ENCODE measurements around the gene GARIN5A. TPM values are rescaled to one million over a fixed set of nuclear protein-coding genes. Genes with fewer than 3 reads are reported as not detected.

The GARIN5A gene
- total RNA-seq, 1 donor from 2014 or later = 3.8 TPM

DNA sequence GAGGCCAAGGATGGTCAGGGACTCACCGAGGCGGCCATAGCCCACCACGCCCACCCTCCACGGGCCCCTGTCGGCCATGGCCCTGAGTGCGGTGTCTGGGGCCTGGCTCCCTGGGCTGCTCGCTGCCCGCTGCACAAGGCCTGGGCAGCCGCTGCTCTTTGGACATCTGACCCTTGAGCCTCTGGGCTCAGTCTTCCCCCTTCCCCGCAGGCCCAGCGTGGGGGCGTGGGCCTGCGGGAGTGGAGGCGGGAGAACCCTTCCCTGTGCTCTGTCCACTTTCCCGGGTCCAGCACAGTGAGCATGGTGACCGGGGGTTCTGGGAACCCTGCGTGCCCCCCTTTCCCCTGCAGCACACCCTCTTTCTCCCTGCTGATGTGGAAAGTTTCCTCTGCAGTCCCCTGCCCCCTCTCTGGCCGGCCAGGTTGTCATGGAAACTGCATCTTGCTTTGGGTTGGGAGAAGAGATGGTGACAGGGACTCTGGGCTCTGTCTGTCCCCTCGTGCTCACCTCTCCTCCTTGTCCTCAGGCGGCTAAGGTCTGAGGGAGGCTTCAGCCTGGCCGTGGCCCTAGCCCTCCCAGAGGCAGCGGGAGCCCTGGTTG lies 37.2 kb upstream of the GARIN5A start, which contains the start of gene ASPDH:
Gene ASPDH, minus strand, starts transcription at position 168 of the 600 bp plus-strand sequence. Its CDS starts 90 bp downstream, at position 78.
- Histone ChIP-seq H3K27me3 (no peaks in the 10 kb centered on the region), H3K4me3 (no peak within 1 kb of the TSS), H3K4me1 (peaks cover 9% of the 10 kb centered on the region), H3K36me3 (no peaks in the 10 kb centered on the region), H3K9me3 (no peaks in the 10 kb centered on the region), H3K27ac (no peak within 1 kb of the TSS)
- DNase-seq (no peak), ATAC-seq (no peak)
- intact Hi-C loops (cut with DNase I) = no loop called here
- TF ChIP-seq, protein P1, sequence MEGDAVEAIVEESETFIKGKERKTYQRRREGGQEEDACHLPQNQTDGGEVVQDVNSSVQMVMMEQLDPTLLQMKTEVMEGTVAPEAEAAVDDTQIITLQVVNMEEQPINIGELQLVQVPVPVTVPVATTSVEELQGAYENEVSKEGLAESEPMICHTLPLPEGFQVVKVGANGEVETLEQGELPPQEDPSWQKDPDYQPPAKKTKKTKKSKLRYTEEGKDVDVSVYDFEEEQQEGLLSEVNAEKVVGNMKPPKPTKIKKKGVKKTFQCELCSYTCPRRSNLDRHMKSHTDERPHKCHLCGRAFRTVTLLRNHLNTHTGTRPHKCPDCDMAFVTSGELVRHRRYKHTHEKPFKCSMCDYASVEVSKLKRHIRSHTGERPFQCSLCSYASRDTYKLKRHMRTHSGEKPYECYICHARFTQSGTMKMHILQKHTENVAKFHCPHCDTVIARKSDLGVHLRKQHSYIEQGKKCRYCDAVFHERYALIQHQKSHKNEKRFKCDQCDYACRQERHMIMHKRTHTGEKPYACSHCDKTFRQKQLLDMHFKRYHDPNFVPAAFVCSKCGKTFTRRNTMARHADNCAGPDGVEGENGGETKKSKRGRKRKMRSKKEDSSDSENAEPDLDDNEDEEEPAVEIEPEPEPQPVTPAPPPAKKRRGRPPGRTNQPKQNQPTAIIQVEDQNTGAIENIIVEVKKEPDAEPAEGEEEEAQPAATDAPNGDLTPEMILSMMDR (IDR thresholded peaks at IDR 0.05) = no peak

DNA sequence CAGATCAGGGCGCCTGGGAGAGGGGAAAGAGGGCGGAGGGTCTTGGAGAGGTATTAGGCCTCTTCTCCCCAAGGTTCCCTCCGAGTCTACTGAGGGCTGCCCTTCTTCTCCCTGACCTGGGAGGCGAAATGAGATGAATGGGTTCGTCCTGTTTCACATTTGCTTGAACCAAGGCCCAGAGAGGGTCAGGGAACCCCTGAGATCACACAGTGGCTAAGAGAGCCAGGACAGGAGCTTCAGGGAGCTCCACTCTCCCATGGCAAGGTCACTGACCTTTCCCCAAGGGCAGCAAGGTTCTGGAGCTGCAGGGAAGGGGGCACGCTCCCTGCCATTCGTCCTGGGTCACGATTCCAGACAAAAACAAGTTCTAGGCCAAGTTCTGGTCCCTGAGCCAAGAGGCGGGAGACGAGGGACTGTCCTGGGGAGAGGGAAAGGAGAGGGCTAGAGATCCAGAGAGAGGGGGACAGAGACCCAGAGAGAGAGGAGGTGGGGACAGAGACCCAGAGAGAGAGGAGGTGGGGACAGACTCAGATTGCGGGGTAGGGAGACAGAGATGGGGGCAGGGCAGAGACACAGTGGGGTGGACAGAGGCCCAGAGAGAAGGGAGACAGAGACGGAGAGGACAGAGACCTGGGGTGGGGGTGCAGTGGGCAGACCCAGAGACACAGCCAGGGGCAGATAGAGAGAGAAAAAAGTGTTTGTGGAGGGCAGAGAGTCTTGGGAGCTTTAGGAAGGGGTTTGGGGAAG lies 36.5 kb upstream of the GARIN5A start:
- DNase-seq (no peak), ATAC-seq (no peak)
- H3K9me3 ChIP-seq = no peaks in the 10 kb centered on the region
- TF ChIP-seq, protein P1 (IDR thresholded peaks at IDR 0.05) = no peak
- no peak overlapping the region for H3K27ac ChIP-seq
- H3K36me3 ChIP-seq = no peaks in the 10 kb centered on the region
- H3K27me3 ChIP-seq = no peaks in the 10 kb centered on the region
- no peak overlapping the region for H3K4me3 ChIP-seq
- intact Hi-C loops (cut with DNase I) = no loop called here
- H3K4me1 ChIP-seq = peaks cover 9% of the 10 kb centered on the region

DNA sequence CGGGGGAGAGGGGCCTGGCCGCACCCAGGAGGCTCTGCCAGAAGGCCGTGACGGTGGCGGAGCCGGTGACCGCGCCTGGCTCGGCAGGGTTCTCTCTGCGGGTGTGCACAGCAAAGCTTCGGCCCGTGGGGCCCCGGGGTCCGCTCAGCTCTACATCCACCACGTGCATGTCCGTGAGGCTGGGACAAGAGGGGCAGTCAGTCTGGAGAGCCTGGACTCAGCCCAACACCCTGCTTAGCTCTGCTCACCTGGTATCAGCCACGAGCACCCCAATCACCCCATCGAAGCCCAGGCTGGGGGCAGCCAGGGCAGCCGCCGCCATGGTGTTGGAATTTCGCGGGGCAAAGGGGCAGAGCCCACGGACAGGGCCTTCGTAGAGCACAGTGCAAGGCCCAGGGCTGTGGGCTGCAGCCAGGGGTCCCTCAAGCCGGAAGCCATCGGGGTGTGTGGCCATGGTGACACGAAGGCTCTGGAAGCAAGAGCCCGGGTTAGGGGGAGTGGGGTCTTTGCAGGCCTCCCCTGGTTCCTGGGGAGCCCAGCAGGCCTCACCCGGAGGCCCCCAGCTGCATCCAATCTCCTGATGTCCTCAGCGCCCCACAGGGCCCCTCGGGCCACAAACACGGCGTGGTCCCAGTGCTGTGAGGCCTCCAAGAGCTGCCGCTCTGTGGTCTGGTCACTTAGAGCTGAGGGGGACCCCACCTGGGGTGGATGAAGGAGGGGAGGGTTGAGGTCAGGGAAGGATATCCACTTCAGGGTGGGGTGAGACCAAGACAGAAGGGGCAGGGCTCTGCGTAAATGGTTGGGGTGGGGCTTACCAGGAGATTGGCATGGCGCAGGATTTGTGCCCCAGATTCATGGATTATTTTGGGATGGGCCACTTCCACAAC lies 35.7 kb upstream of the GARIN5A start:
- TF ChIP-seq, protein P1 (IDR thresholded peaks at IDR 0.05) = no peak
- intact Hi-C loops (cut with DNase I) = no loop called here
- no peak for ATAC-seq
- Histone ChIP-seq H3K4me1 (peaks cover 9% of the 10 kb centered on the region), H3K27ac (no peak overlapping the region), H3K9me3 (no peaks in the 10 kb centered on the region), H3K36me3 (no peaks in the 10 kb centered on the region), H3K27me3 (no peaks in the 10 kb centered on the region), H3K4me3 (peak overlapping the region; percentile 84)
- DNase-seq = no peak

DNA sequence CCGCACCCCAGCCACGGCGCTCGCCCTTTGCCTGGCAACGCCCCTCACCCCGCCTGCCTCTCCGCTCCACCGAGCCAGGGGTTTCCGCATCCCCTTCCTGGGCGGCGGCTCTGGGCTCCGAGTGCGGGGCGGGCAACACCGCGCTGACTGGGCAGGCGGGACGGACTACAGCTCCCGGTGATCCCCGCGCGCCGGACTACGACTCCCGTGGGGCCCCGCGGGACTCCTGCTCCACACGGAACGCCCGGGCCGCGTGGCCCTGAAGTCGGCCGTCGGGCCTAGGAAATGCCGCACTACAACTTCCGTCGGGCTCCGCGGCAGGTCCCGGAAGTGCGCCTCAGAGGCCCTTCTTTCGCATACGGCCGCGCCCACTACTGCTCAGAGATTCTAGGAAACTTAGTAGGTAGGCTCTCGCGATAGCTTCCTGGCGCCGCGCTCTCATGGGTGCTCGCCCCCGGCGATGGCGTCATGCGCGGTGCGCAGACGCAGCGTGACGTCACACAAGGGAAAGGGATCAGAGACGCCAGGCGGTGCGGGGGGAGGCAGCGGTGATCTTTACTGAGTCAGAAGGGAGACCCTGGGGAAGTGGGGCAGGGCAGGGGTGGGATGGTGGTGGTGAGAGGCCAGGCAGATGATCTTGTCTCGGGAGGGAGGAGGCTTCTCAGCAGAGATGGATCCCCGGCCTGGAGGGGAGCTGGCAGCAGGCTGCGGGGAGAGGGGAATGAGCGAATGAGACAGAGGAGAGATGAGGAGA lies 34.6 kb upstream of the GARIN5A start, which contains the start of gene JOSD2:
Gene JOSD2, minus strand, starts transcription at position 123 of the 754 bp plus-strand sequence. CDS start 760 bp downstream, outside the sequence.
- DNase-seq (peak; percentile 99), ATAC-seq (peak; percentile 95)
- Histone ChIP-seq H3K27me3 (no peaks in the 10 kb centered on the region), H3K36me3 (no peaks in the 10 kb centered on the region), H3K4me1 (peaks cover 9% of the 10 kb centered on the region), H3K9me3 (no peaks in the 10 kb centered on the region), H3K27ac (peak within 1 kb of the TSS; percentile 80), H3K4me3 (peak within 1 kb of the TSS; percentile 84)
- intact Hi-C loops (cut with DNase I) = no loop called here
- TF ChIP-seq, protein P1 (IDR thresholded peaks at IDR 0.05) = no peak

DNA sequence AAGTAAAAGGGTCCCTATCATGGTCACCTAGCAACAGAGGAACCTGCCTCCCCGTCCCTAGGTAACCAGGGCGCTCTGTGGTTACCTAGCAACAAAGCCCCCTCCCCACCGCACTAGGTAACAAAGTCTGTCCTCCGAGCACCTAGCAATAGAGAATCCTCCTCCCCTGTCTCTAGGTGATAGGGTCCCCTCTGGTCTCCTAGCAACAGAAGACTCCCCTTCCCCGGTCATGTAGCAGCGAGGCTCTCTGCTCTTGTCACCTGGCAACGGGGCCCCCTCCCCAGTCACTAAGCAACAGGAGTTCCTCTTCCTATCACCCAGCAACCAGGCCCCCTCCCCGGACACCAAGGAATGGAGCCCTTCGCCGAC lies 34.0 kb upstream of the GARIN5A start:
- intact Hi-C loops (cut with DNase I) = no loop called here
- peaks cover 9% of the 10 kb centered on the region for H3K4me1 ChIP-seq
- no peaks in the 10 kb centered on the region for H3K36me3 ChIP-seq
- peak overlapping the region; percentile 84 for H3K4me3 ChIP-seq
- no peaks in the 10 kb centered on the region for H3K27me3 ChIP-seq
- peak overlapping the region; percentile 80 for H3K27ac ChIP-seq
- no peaks in the 10 kb centered on the region for H3K9me3 ChIP-seq
- ATAC-seq = no peak
- TF ChIP-seq, protein P1 (IDR thresholded peaks at IDR 0.05) = no peak
- no peak for DNase-seq

Data from upper lobe of right lung (tissue), 1 donor.